ENCODE results near the gene ASB16. TPM values are rescaled to one million over a fixed set of nuclear protein-coding genes. Genes with fewer than 3 reads are reported as not detected.
A peak's percentile ranks its signal among the peaks of the same experiment; 100 is the strongest.

The ASB16 gene
- total and polyA plus RNA-seq, 9 of the 15 experiments (the other 6 are each of a cell fraction or from before 2014, with no cell fraction given): 0.03 to 0.07 TPM; not detected in 7

DNA sequence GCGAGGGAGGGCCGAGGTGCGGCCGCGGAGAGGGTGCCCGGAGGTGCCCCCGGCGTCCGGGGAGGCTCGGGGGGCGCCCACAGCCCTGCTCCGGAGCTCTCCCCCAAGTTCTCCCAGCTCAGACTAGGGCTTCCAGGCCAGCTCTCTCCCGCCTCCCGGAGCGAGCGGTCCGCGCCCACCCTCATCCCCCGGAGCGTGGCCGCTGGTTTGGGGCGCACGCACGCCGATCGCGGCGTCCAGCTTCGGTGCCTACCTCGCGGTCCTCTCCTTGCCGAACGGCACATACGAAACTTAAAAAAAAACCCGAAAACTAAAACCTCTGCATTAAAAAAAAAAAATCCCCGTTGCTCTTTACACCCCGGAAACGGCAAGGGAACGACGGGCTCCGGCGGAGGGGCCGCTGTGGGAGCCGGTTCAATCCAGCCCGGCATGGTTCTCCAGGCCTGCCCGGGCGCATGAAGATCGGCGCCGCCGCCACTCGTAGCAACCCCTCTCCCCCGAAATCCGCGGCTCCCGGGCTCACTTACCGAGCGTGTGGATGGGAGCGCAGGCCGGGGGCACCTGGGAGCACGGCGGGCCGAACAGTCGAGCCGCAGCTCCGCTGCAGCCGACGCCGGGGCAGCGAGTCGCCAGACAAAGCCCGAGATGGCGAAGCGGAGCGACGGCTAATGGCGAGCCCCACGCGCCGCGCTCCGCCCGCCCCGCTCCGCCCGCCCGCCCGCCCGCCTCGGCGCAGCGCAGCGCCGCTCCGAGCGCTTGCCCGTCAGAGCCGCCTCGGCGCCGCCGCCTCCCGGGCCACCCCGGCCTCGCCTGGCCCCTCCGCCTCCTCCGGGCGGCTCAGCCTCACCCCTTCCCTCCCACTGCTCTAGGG lies 49.9 kb downstream of the ASB16 start (continued):
- TF ChIP-seq, protein P1, sequence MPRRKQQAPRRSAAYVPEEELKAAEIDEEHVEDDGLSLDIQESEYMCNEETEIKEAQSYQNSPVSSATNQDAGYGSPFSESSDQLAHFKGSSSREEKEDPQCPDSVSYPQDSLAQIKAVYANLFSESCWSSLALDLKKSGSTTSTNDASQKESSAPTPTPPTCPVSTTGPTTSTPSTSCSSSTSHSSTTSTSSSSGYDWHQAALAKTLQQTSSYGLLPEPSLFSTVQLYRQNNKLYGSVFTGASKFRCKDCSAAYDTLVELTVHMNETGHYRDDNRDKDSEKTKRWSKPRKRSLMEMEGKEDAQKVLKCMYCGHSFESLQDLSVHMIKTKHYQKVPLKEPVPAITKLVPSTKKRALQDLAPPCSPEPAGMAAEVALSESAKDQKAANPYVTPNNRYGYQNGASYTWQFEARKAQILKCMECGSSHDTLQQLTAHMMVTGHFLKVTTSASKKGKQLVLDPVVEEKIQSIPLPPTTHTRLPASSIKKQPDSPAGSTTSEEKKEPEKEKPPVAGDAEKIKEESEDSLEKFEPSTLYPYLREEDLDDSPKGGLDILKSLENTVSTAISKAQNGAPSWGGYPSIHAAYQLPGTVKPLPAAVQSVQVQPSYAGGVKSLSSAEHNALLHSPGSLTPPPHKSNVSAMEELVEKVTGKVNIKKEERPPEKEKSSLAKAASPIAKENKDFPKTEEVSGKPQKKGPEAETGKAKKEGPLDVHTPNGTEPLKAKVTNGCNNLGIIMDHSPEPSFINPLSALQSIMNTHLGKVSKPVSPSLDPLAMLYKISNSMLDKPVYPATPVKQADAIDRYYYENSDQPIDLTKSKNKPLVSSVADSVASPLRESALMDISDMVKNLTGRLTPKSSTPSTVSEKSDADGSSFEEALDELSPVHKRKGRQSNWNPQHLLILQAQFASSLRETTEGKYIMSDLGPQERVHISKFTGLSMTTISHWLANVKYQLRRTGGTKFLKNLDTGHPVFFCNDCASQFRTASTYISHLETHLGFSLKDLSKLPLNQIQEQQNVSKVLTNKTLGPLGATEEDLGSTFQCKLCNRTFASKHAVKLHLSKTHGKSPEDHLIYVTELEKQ (CRISPR knock-in tag; IDR thresholded peaks at IDR 0.05): no peak
- TF ChIP-seq ETV5 (CRISPR knock-in tag; IDR thresholded peaks at IDR 0.05; ENCODE audit: low read depth) (no peak), ADNP (tag; IDR thresholded peaks at IDR 0.05) (no peak), RNF219 (CRISPR knock-in tag; IDR thresholded peaks at IDR 0.05) (no peak), ZNF668 (CRISPR knock-in tag; IDR thresholded peaks at IDR 0.05) (no peak), USF1 (CRISPR knock-in tag; IDR thresholded peaks at IDR 0.05) (no peak), ZC3H11A (IDR thresholded peaks at IDR 0.05; ENCODE audit: low read depth, low read length) (no peak), SIN3B (IDR thresholded peaks at IDR 0.05; ENCODE audit: low read depth) (peak; percentile 17; the same call in 1 of the 2 replicates), KLF16 (IDR thresholded peaks at IDR 0.05) (no peak), SMARCA4 (IDR thresholded peaks at IDR 0.05) (no peak), KAT8 (IDR thresholded peaks at IDR 0.05; ENCODE audit: low read depth) (no peak), FOXM1 (IDR thresholded peaks at IDR 0.05; ENCODE audit: low read depth) (no peak), FOXM1 (CRISPR knock-in tag; IDR thresholded peaks at IDR 0.05; ENCODE audit: low read depth) (peak; percentile 43; the same call in 1 of the 2 replicates), KLF1 (tag; IDR thresholded peaks at IDR 0.05) (no peak)
- TF ChIP-seq, protein P2, sequence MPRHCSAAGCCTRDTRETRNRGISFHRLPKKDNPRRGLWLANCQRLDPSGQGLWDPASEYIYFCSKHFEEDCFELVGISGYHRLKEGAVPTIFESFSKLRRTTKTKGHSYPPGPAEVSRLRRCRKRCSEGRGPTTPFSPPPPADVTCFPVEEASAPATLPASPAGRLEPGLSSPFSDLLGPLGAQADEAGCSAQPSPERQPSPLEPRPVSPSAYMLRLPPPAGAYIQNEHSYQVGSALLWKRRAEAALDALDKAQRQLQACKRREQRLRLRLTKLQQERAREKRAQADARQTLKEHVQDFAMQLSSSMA (CRISPR knock-in tag; IDR thresholded peaks at IDR 0.05): no peak
